GM19351 (cell line): ENCODE data around the gene TRIP13.
A peak's percentile ranks its signal among the peaks of the same experiment; 100 is the strongest.
"Not testable (repeated sequence)": the region's sequence is repeated elsewhere in the genome, so short reads cannot be mapped to it uniquely, and the experiment has no call there.

Source experiments
- ATAC-seq: cut with Tn5 transposase; IDR thresholded peaks from one replicate; pipeline ENCODE4 v1.9.1; 2021; ENCODE audit warnings: mild to moderate bottlenecking, moderate library complexity; ENCODE audit not compliant: unreplicated experiment

The TRIP13 gene

GRCh38 chr5:889075-889710, 3.5 kb upstream of the TRIP13 start:
- no peak for ATAC-seq

- no peak for ATAC-seq
These were observed 1.4 kb upstream of the TRIP13 start for GRCh38 chr5:891117-891836.

- peak; percentile 6 for ATAC-seq
These were observed 769 bp upstream of the TRIP13 start for GRCh38 chr5:891837-892393.

DNA sequence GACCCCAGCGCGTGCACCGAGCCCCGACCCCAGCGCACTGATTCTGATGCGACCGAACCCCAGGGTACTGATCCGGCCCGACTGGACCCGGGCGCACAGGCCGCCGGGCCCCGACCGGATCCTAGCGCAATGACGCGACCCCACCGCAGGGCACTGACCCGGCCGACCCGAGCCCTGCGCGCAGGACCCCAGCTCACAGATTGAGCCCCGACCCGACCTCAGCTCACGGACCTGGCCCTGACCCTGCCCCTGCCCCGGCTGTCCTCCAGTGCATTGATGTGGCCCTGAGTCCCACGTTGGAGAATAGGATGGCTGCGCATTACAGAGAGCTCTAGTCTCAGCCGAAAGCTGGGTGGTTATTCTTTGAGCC, 438 bp downstream of the TRIP13 start:
- ATAC-seq = peak; percentile 14

DNA sequence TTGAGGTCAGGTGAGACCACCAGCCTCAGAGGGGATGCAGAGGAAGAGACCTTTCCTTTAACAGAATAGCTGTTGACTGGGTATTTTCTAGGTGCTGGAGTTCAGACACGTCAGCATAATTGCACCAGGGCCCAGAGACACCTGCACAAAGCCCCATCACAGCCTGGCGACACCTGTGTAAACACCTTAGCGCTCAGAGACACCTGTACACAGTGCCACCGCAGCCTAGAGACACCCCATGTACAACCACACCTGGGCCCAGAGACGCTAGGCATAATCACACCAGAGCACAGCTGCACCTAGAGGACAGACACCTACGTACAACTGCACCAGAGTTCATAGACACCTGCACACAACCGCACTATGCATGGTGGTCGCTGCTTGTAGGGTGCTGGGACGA, 1.0 kb downstream of the TRIP13 start:
- ATAC-seq = no peak

- ATAC-seq = no peak
These were observed 8.1 kb downstream of the TRIP13 start for GRCh38 chr5:900781-901180.

DNA sequence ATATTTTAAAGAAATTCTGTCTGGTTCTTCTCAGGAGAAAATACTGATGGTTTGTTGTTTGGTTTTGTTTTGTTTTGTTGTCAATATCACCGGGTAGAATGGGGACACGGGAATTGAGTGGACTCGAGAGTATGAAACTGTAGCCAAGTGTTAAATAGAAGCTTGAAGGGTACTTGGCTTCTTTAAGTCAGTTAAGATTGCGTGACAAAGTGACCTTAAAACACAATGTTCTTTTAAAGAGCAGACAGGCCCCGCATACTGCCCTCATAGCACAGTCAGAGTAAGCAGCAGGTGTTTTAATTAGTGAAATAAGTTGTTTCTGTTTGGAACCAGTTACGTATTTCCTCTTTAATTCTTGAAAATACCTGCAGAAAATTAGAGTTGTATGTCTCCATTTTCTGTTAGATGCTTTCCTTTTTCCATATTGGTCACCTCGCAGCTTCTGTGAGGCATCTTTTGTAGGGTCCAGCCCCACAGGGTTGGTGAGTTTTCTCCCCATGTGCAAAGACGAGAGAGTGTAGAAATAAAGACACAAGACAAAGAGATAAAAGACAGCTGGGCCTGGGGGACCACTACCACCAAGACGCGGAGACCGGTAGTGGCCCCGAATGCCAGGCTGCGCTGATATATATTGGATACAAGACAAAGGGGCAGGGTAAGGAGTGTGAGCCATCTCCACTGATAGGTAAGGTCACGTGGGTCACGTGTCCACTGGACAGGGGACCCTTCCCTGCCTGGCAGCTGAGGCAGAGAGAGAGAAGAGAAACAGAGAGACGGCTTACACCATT, 9.6 kb downstream of the TRIP13 start:
- ATAC-seq = no peak

- no peak for ATAC-seq
These were observed 11.0 kb downstream of the TRIP13 start for GRCh38 chr5:903756-904096.

DNA sequence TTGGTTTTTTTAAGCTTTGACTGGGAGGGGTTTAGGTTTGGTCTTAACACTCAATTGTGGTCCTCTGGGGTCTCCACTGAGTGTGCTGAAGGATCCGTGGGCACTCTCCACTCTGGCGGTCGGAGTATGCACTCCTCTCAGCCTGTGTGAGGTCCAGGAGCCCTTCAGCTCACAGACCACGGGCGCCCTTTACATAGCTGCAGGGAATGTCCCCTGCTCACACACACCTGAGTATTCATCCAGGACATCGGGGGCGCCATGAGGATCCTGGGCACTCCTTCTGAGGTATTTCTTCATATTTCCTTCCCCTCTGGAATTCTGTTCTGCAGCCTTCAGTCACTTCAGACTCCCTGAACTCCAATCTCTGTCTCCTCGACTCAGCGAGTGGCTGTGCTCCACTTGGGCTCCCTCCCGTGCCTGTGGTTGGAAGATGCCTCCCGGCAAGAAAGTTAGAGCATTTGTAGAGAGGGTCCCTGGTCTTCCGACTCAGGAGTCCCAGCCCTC, 12.5 kb downstream of the TRIP13 start:
- no peak for ATAC-seq

GRCh38 chr5:907366-907910, 14.8 kb downstream of the TRIP13 start:
- no peak for ATAC-seq

DNA sequence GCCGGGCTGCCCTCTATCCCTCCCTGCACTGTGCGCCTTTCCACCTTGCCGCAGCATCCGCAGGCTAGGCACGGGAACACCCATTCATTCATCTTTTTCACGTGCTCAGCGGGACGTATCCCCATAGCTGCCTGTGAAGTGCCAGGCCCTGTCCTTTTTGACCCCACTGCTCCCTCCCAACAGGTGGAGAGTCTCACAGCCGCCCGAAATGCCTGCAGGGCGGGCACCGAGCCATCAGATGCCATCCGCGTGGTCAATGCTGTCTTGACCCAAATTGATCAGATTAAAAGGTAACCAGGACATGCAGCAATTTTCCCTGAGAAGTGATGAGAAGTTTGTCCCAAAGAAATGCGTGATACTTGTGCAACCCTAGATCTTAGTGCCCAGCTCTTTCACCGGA, 15.5 kb downstream of the TRIP13 start:
- no peak for ATAC-seq

GRCh38 chr5:909086-909485, 16.4 kb downstream of the TRIP13 start:
- ATAC-seq = no peak

DNA sequence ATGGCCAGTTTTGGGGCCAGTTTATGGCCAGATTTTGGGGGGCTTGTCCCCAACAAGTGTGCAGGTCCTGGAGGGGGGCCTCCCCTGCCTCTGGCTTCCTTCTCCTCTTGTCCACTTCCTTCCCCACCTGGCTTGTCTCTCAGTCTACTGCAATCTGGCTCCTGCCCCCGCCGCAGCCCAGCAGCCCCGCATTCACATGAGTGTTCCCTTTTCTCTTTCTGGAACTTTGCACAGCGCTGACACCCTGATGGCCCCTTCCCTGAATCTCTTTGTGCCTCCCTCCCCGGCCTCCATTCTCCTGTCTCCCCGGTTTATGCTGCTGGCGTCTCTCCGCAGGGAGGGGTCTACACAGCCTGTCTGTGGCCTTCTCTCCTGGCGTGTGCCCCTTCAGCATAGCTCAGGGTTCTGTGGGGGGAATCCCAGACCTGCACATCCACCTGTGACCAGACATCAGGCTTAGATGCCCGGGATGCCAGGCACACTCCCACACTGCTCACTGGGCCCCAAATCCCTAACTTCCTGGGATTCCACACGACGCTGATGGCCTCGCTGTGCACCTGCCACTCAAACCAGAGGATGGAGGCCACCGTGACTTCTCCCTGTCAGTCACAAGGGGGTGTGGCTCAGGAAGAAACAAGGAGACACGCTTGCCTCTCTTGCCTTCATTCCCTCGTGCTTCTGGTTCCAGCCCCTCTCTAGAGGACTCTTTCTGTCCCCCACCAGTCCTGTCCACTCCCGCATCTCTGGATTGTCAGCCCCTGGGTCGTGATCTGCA, 17.5 kb downstream of the TRIP13 start:
- no peak for ATAC-seq

- ATAC-seq = no peak
These were observed 18.1 kb downstream of the TRIP13 start for GRCh38 chr5:910769-911160.

DNA sequence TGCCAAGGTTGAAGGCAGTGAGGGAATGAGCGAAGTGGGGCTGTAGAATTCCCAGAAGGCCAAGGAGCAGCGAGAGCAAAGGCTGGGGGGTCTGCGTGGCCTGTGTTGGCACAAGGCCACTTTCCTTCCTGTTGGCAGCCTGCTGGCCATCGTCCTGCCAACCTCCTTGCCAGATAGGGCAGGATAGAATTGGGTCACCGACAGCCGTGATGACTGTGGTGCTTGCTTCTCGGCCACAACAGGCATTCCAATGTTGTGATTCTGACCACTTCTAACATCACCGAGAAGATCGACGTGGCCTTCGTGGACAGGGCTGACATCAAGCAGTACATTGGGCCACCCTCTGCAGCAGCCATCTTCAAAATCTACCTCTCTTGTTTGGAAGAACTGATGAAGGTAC, 18.9 kb downstream of the TRIP13 start:
- no peak for ATAC-seq

DNA sequence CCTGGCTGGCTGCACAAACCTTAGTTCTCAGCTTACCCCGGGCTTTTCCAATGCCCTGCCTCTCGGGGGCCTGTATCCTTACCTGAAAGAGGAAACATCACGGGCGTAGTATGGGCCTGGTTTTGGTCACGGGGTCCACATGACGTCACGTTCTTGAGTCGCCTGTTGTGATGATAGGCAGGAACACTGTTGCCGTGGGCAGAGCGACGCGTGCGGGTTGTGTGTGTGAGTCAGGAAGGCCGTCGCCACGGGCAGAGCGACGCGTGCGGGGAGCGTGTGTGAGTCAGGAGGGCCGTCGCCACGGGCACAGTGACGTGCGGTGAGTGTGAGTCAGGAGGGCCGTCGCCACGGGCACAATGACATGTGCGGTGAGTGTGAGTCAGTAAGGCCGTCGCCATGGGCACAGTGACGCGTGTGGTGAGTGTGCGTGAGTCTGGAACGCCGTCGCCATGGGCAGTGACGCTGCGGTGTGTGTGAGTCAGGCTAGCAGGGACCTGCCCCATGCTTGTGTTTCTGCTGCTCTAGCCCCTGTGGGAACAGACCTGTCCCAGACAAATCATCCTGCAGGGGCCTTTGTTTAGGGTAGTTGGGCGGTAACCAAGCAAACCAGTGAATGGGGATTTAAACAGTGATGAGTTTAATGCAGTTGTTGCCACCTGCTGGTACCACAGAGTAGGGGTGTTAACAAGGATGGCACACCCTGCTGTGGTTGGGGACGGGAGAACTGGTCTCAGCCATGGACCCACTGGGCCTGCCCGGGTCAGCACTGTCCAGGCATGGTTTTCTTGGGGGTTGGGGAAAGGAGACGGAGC, 19.8 kb downstream of the TRIP13 start:
- ATAC-seq = no peak

- ATAC-seq = no peak
These were observed 21.5 kb downstream of the TRIP13 start for GRCh38 chr5:914174-914573.

DNA sequence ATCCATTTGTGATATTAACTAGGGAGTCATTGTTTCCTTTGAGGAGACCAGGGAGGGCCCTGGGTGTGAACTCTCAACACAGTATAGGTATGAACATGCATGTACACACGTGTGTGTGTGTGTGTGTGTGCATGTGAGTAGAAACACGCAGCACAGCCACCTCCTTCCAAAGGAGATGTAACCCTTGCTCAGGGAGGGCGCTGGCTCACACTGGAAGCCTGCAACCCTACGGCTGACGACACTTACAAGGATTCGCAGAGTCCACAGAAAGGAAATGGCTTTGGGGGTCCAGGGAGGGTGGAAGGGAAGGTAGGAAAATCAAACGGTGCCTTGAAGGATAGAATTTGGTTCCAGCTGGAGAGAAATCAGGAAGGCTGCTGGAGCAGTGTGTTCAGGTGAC, 21.9 kb downstream of the TRIP13 start:
- ATAC-seq = no peak

DNA sequence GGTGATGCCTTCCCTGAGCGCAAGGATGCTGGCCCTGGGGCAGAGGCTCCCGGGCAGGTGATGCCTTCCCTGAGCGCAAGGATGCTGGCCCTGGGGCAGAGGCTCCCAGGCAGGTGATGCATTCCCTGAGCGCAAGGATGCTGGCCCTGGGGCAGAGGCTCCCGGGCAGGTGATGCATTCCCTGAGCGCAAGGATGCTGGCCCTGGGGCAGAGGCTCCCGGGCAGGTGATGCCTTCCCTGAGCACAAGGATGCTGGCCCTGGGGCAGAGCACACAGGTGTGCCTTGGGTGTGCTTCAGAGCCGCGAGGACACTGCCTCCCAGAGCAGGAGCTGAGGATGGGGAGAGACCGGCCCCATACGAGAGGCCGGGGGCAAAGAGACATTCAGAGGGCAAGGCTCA, 22.7 kb downstream of the TRIP13 start:
- ATAC-seq = not testable (repeated sequence)

- no peak for ATAC-seq
These were observed 23.3 kb downstream of the TRIP13 start for GRCh38 chr5:915946-916345.
